Right atrium auricular region (tissue), 2 donors: ENCODE data around the gene TBX10. TPM values are rescaled to one million over a fixed set of nuclear protein-coding genes. Genes with fewer than 3 reads are reported as not detected.

Experiments
- DNase-seq: peaks from one replicate; pipeline ENCODE4 v3.0.0-alpha.2; 2019; ENCODE audit warnings: low spot score
- H3K27ac ChIP-seq, 2 donors: fragments of 200-600 bp; sonication (generic); 1 replicate in 1 of 2; 2 replicates in 1 of 2; pipeline ENCODE4 v1.5.1; 2016 to 2019
- H3K27me3 ChIP-seq, 2 donors: fragments of 200-600 bp; sonication (generic); one replicate each; pipeline versions ENCODE4 v1.5.1 to v1.6.0; 2017 to 2019
- H3K36me3 ChIP-seq: fragments of 200-600 bp; sonication (generic); one replicate; pipeline ENCODE4 v1.5.1; 2016
- H3K4me1 ChIP-seq, 2 donors: fragments of 200-600 bp; sonication (generic); one replicate each; pipeline versions ENCODE4 v1.5.1 to v1.6.0; 2017 to 2019
- H3K4me3 ChIP-seq, 2 donors: fragments of 200-600 bp; sonication (generic); 1 replicate in 1 of 2; 2 replicates in 1 of 2; pipeline ENCODE4 v1.5.1; 2017 to 2019; ENCODE audit warnings: mild to moderate bottlenecking in 1 of 2, moderate library complexity in 1 of 2
- H3K9me3 ChIP-seq, 2 donors: fragments of 200-600 bp; sonication (generic); one replicate each; pipeline ENCODE4 v1.5.1; 2019
- total RNA-seq, 2 donors: library from RNA; depleted of rRNA; stranded (reverse); fragments of >200 nt; gene quantifications; one replicate each; pipeline ENCODE4 v1.1.0, GENCODE V29; 2016
- TF ChIP-seq, protein P1 (sequence below), 2 donors: fragments of 200-600 bp; sonication (generic); IDR thresholded peaks; one replicate each; pipeline ENCODE4 v1.5.1; 2019; ENCODE audit warnings: antibody characterized with exemption in 2 of 2

The TBX10 gene
- total RNA-seq, 2 donors from 2014 or later, result not detected

DNA sequence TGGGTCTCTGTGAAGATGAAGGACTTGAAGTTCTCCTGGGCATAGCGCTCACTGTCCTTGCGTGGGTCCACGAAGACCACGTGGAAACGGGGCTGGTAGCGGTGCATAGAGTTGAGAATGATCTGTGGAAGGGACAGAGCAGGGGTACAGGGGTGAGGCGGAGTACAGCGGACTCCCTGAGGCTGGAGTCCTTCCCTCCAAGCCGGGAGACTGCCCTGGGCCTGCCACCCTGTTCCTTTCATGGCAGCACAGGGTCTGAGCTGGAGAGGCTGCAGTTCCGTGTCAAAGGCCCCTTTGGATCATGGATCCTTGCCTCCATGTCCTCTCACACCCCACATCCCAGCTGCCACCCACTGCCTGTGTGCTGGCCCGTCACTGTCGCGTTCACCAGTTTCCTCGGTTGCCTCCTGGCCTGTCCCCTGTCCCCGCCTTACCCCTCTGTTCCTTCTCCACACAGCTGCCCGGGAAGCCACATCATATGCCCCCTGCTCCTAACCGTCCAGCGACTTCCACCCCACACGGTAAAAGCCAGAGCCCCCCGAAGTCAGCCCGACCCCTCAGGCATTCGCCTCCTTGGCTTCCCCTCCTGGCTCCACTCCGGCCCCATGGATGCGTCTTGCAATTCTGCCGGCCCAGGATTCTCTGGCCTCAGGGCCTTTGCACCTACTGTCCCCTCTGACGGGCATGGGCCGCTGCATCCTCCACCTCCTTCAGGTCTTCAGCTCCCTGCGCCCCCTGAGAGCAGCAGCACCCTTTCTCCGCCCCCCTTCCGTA lies 6.4 kb downstream of the TBX10 start:
- DNase-seq, result no peak
- no peak overlapping the region for H3K4me3 ChIP-seq
- TF ChIP-seq, protein P1, sequence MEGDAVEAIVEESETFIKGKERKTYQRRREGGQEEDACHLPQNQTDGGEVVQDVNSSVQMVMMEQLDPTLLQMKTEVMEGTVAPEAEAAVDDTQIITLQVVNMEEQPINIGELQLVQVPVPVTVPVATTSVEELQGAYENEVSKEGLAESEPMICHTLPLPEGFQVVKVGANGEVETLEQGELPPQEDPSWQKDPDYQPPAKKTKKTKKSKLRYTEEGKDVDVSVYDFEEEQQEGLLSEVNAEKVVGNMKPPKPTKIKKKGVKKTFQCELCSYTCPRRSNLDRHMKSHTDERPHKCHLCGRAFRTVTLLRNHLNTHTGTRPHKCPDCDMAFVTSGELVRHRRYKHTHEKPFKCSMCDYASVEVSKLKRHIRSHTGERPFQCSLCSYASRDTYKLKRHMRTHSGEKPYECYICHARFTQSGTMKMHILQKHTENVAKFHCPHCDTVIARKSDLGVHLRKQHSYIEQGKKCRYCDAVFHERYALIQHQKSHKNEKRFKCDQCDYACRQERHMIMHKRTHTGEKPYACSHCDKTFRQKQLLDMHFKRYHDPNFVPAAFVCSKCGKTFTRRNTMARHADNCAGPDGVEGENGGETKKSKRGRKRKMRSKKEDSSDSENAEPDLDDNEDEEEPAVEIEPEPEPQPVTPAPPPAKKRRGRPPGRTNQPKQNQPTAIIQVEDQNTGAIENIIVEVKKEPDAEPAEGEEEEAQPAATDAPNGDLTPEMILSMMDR (IDR thresholded peaks at IDR 0.05), result no peak
- H3K4me1 ChIP-seq, result peaks cover 0 to 24% of the 10 kb centered on the region in 2 donors
- no peaks in the 10 kb centered on the region for H3K9me3 ChIP-seq
- H3K27me3 ChIP-seq, result no peaks in the 10 kb centered on the region
- H3K36me3 ChIP-seq, result no peaks in the 10 kb centered on the region
- no peak overlapping the region for H3K27ac ChIP-seq

- TF ChIP-seq, protein P1 (IDR thresholded peaks at IDR 0.05), result no peak
- peaks cover 0 to 31% of the 10 kb centered on the region in 2 donors for H3K4me1 ChIP-seq
- DNase-seq, result no peak
- H3K4me3 ChIP-seq, result no peak overlapping the region
- H3K27me3 ChIP-seq, result no peaks in the 10 kb centered on the region
- no peaks in the 10 kb centered on the region for H3K36me3 ChIP-seq
- H3K27ac ChIP-seq, result no peak overlapping the region
- no peaks in the 10 kb centered on the region for H3K9me3 ChIP-seq
Observed at GRCh38 chr11:67632175-67632981, 7.2 kb downstream of the TBX10 start.

DNA sequence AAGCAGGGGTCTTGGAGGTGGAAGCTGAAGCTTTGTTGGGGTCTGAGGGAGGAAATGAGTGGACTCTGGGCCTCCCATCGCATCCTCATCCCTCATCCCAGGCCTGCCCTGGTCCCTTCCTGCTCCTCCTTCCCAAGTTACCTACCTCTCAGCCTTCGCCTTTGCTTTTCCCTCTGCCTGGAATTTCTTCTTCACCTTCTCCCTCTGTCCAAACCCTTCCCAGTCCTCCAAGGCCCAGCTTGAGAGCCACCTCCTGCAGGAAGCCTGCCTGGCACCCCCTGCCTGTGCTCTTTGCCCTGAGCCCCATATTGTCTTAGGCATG lies 7.7 kb downstream of the TBX10 start:
- Histone ChIP-seq H3K36me3 (no peaks in the 10 kb centered on the region), H3K27ac (no peak overlapping the region), H3K9me3 (no peaks in the 10 kb centered on the region), H3K4me3 (no peak overlapping the region), H3K4me1 (peaks cover 0 to 31% of the 10 kb centered on the region in 2 donors), H3K27me3 (no peaks in the 10 kb centered on the region)
- no peak for DNase-seq
- TF ChIP-seq, protein P1 (IDR thresholded peaks at IDR 0.05), result no peak

- Histone ChIP-seq H3K4me1 (peaks cover 0 to 31% of the 10 kb centered on the region in 2 donors), H3K27ac (peak overlapping the region; percentile 93 to 95), H3K4me3 (no peak overlapping the region), H3K36me3 (no peaks in the 10 kb centered on the region), H3K27me3 (no peaks in the 10 kb centered on the region), H3K9me3 (no peaks in the 10 kb centered on the region)
- DNase-seq, result no peak
- TF ChIP-seq, protein P1 (IDR thresholded peaks at IDR 0.05), result no peak
Observed at GRCh38 chr11:67631411-67631810, 8.2 kb downstream of the TBX10 start.

DNA sequence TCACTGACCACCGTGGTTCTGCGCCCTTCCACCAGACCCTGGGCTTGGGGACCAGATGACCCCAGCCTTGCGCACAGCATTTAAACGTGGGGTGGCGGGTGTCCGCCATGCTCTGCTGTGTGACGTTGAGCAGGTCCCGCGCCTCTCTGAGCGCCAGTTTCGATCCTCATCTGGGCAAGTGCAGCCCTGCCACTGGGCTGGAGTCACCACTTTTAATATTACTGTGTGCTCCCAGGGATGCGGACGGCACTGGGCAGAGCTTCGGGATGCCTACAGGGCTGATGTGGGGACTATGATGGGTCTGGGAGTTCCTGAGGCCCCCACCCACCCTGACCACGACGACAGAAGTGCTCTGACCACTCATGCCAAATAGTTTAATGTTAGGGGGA lies 8.6 kb downstream of the TBX10 start:
- Histone ChIP-seq H3K36me3 (no peaks in the 10 kb centered on the region), H3K27me3 (no peaks in the 10 kb centered on the region), H3K9me3 (no peaks in the 10 kb centered on the region), H3K4me1 (peaks cover 0 to 31% of the 10 kb centered on the region in 2 donors), H3K4me3 (peak overlapping the region; percentile 37 to 69), H3K27ac (peak overlapping the region; percentile 93 to 95)
- no peak for DNase-seq
- TF ChIP-seq, protein P1 (IDR thresholded peaks at IDR 0.05), result peak in 1 of 2 donors; percentile 26
